ENCODE data around the gene NPAS4. TPM values are rescaled to one million over a fixed set of nuclear protein-coding genes. Genes with fewer than 3 reads are reported as not detected.
A peak's percentile ranks its signal among the peaks of the same experiment; 100 is the strongest.

The NPAS4 gene
- total RNA-seq, 1 experiment from 2014 or later, result not detected

GRCh38 chr11:66443602-66444001, 22.8 kb downstream of the NPAS4 start:
- ChIA-PET CTCF (interaction anchor here (0.9 kb wide), 2 partner anchors 55 to 132 kb away, joined by 3 to 4 read pairs; no protein-coding TSS in a partner anchor), POLR2A (interaction anchor here (1.2 kb wide), 1 partner anchor 37 kb away, joined by 4 read pairs; the partner anchor contains the start of gene DPP3)
- Mint-ChIP-seq H3K27ac (ENCODE audit: low read depth, unreplicated experiment) (peak overlapping the region; percentile 49), H3K27me3 (ENCODE audit: insufficient read depth, unreplicated experiment) (peaks cover 16% of the 10 kb centered on the region), H3K4me1 (ENCODE audit: insufficient read depth, unreplicated experiment) (peaks cover 15% of the 10 kb centered on the region), H3K4me3 (ENCODE audit: unreplicated experiment) (no peak overlapping the region), H3K36me3 (ENCODE audit: insufficient read depth, unreplicated experiment) (peaks cover 6% of the 10 kb centered on the region), H3K9me3 (ENCODE audit: unreplicated experiment) (no peaks in the 10 kb centered on the region)
- intact Hi-C loops (cut with micrococcal nuclease), result no loop called here
- TF ChIP-seq, protein P1, sequence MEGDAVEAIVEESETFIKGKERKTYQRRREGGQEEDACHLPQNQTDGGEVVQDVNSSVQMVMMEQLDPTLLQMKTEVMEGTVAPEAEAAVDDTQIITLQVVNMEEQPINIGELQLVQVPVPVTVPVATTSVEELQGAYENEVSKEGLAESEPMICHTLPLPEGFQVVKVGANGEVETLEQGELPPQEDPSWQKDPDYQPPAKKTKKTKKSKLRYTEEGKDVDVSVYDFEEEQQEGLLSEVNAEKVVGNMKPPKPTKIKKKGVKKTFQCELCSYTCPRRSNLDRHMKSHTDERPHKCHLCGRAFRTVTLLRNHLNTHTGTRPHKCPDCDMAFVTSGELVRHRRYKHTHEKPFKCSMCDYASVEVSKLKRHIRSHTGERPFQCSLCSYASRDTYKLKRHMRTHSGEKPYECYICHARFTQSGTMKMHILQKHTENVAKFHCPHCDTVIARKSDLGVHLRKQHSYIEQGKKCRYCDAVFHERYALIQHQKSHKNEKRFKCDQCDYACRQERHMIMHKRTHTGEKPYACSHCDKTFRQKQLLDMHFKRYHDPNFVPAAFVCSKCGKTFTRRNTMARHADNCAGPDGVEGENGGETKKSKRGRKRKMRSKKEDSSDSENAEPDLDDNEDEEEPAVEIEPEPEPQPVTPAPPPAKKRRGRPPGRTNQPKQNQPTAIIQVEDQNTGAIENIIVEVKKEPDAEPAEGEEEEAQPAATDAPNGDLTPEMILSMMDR (IDR thresholded peaks at IDR 0.05; ENCODE audit: unreplicated experiment), result no peak
- BruUV-seq (replicated peaks), result no TSS peak
- DNase-seq (ENCODE audit: unreplicated experiment), result peak; percentile 92

DNA sequence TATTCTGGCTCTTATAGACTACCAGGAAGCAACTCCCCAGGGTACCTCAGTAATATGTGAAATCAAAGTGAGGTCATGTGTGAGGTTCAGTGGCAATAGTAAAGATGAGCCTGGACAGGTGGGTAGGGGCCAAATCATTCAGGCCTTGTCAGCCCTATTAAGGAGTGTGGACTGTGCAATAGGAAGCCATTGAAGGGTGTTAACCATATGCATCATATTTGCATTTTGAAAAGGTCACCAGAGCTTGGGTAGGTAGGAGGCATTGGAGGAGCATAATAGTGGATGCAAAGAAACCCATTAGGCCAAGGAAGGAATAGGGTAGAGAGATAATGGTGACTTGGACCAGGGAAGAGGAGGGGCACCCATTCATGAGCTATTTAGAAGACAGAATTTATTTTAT, 26.2 kb downstream of the NPAS4 start:
- ChIA-PET POLR2A (interaction anchor here (1.4 kb wide), 1 partner anchor 111 kb away, joined by 3 read pairs; the partner anchor contains the start of gene RIN1), CTCF (interaction anchor here (1.9 kb wide), 1 partner anchor 8 kb away, joined by 7 read pairs; the partner anchor contains the start of gene MRPL11)
- H3K27me3 Mint-ChIP-seq (ENCODE audit: insufficient read depth, unreplicated experiment), result peaks cover 50% of the 10 kb centered on the region
- intact Hi-C loops (cut with micrococcal nuclease), result no loop called here
- H3K4me3 Mint-ChIP-seq (ENCODE audit: unreplicated experiment), result no peak overlapping the region
- TF ChIP-seq, protein P1 (IDR thresholded peaks at IDR 0.05; ENCODE audit: unreplicated experiment), result no peak
- H3K4me1 Mint-ChIP-seq (ENCODE audit: insufficient read depth, unreplicated experiment), result peaks cover 15% of the 10 kb centered on the region
- H3K9me3 Mint-ChIP-seq (ENCODE audit: unreplicated experiment), result no peaks in the 10 kb centered on the region
- no peaks in the 10 kb centered on the region for H3K36me3 Mint-ChIP-seq (ENCODE audit: insufficient read depth, unreplicated experiment)
- no peak overlapping the region for H3K27ac Mint-ChIP-seq (ENCODE audit: low read depth, unreplicated experiment)
- no TSS peak for BruUV-seq (replicated peaks)
- no peak for DNase-seq (ENCODE audit: unreplicated experiment)

GRCh38 chr11:66448523-66448922, 27.7 kb downstream of the NPAS4 start:
- peaks cover 6% of the 10 kb centered on the region for H3K4me1 Mint-ChIP-seq (ENCODE audit: insufficient read depth, unreplicated experiment)
- TF ChIP-seq, protein P1 (IDR thresholded peaks at IDR 0.05; ENCODE audit: unreplicated experiment), result no peak
- H3K9me3 Mint-ChIP-seq (ENCODE audit: unreplicated experiment), result no peaks in the 10 kb centered on the region
- H3K27me3 Mint-ChIP-seq (ENCODE audit: insufficient read depth, unreplicated experiment), result peaks cover 56% of the 10 kb centered on the region
- ChIA-PET POLR2A (no interaction called here), CTCF (interaction anchor here (0.6 to 1.9 kb wide), 2 partner anchors 10 to 162 kb away, joined by 3 to 7 read pairs; partner anchors contain the start of gene MRPL11)
- no peak for DNase-seq (ENCODE audit: unreplicated experiment)
- intact Hi-C loops (cut with micrococcal nuclease), result no loop called here
- H3K36me3 Mint-ChIP-seq (ENCODE audit: insufficient read depth, unreplicated experiment), result no peaks in the 10 kb centered on the region
- no peak overlapping the region for H3K27ac Mint-ChIP-seq (ENCODE audit: low read depth, unreplicated experiment)
- no TSS peak for BruUV-seq (replicated peaks)
- no peak overlapping the region for H3K4me3 Mint-ChIP-seq (ENCODE audit: unreplicated experiment)

GRCh38 chr11:66450560-66450959, 29.7 kb downstream of the NPAS4 start:
- Mint-ChIP-seq H3K27me3 (ENCODE audit: insufficient read depth, unreplicated experiment) (peaks cover 56% of the 10 kb centered on the region), H3K9me3 (ENCODE audit: unreplicated experiment) (no peaks in the 10 kb centered on the region), H3K4me1 (ENCODE audit: insufficient read depth, unreplicated experiment) (peaks cover 4% of the 10 kb centered on the region), H3K4me3 (ENCODE audit: unreplicated experiment) (no peak overlapping the region), H3K27ac (ENCODE audit: low read depth, unreplicated experiment) (no peak overlapping the region), H3K36me3 (ENCODE audit: insufficient read depth, unreplicated experiment) (peaks cover 6% of the 10 kb centered on the region)
- intact Hi-C loops (cut with micrococcal nuclease), result no loop called here
- CTCF ChIA-PET, result interaction anchor here (0.6 kb wide), 1 partner anchor 283 kb away, joined by 4 read pairs; no protein-coding TSS in a partner anchor
- BruUV-seq (replicated peaks), result no TSS peak
- TF ChIP-seq, protein P1 (IDR thresholded peaks at IDR 0.05; ENCODE audit: unreplicated experiment), result no peak
- POLR2A ChIA-PET, result no interaction called here
- no peak for DNase-seq (ENCODE audit: unreplicated experiment)

Data from MCF 10A (cell line).